ENCODE measurements around the gene PWP2. TPM values are rescaled to one million over a fixed set of nuclear protein-coding genes. Genes with fewer than 3 reads are reported as not detected.
"Not testable (repeated sequence)": the region's sequence is repeated elsewhere in the genome, so short reads cannot be mapped to it uniquely, and the experiment has no call there.

Gene PWP2
- total and polyA plus RNA-seq, 2 donors (not counting 3 experiments of a cell fraction or from before 2014, with no cell fraction given): 5.1 to 31.8 TPM

DNA sequence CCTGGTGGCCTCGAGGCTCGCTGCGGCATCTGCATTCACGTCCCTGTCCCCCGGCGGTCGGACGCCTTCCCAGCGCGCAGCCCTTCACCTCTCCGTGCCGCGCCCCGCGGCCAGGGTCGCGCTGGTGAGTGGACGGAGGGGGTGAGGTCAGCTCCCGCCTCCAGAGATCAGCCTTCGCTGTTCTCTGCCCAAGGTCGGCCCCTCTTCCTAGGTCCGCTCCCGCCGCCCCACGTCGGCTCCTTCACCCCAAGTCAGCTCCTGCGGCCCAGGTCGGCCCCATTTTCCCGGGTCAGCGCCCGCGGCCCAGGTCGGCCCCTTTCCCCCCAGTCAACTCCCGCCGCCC, 26.5 kb downstream of the PWP2 start:
- BruUV-seq (replicated peaks): TSS peak; percentile 73
- DNase-seq (ENCODE audit: low read depth, low spot score); dilution Hi-C loops (cut with MboI; ENCODE audit: extremely low pct_ligation_motif_present, low sequenced_read_pairs); H3K4me2 ChIP-seq (ENCODE audit: insufficient read depth, low read length); H3K9me3 ChIP-seq (replicated peaks; ENCODE audit: control insufficient read depth, insufficient read depth, low read length); H3K4me1 ChIP-seq (ENCODE audit: control insufficient read depth, extremely low read depth, insufficient read depth, low read length); intact Hi-C loops (cut with micrococcal nuclease); H3K36me3 ChIP-seq (ENCODE audit: control insufficient read depth in 2 of 2, extremely low read depth in 1 of 2, insufficient read depth in 2 of 2, low read length in 2 of 2); H3K27me3 ChIP-seq (ENCODE audit: control insufficient read depth in 2 of 2, insufficient read depth in 2 of 2, low read length in 2 of 2); FAIRE-seq; H4K20me1 ChIP-seq (replicated peaks; ENCODE audit: control insufficient read depth, extremely low read depth, insufficient read depth, low read length); H3K79me2 ChIP-seq (ENCODE audit: control insufficient read depth, insufficient read depth, low read length); H3K27ac ChIP-seq (ENCODE audit: insufficient read depth, low read depth, low read length); H3K9me1 ChIP-seq (replicated peaks; ENCODE audit: control insufficient read depth, extremely low read depth, insufficient read depth, low read length); H2AFZ ChIP-seq (ENCODE audit: low read depth, low read length); H3K4me3 ChIP-seq (replicated peaks in 1 of 3; ENCODE audit: insufficient read depth in 1 of 3, low read depth in 1 of 3, low read length in 3 of 3); POLR2A ChIA-PET; H3K9ac ChIP-seq (replicated peaks; ENCODE audit: extremely low read depth, insufficient read depth, low read length); CTCF ChIA-PET: not testable (repeated sequence)

GRCh38 chr21:44134732-44135131, 27.5 kb downstream of the PWP2 start:
- intact Hi-C loops (cut with micrococcal nuclease); BruUV-seq (replicated peaks); H3K4me2 ChIP-seq (ENCODE audit: insufficient read depth, low read length); H3K9ac ChIP-seq (replicated peaks; ENCODE audit: extremely low read depth, insufficient read depth, low read length); CTCF ChIA-PET; H3K9me1 ChIP-seq (replicated peaks; ENCODE audit: control insufficient read depth, extremely low read depth, insufficient read depth, low read length); FAIRE-seq; H3K4me1 ChIP-seq (ENCODE audit: control insufficient read depth, extremely low read depth, insufficient read depth, low read length); H3K79me2 ChIP-seq (ENCODE audit: control insufficient read depth, insufficient read depth, low read length); H2AFZ ChIP-seq (ENCODE audit: low read depth, low read length); POLR2A ChIA-PET; dilution Hi-C loops (cut with MboI; ENCODE audit: extremely low pct_ligation_motif_present, low sequenced_read_pairs); H3K27me3 ChIP-seq (ENCODE audit: control insufficient read depth in 2 of 2, insufficient read depth in 2 of 2, low read length in 2 of 2); H3K36me3 ChIP-seq (ENCODE audit: control insufficient read depth in 2 of 2, extremely low read depth in 1 of 2, insufficient read depth in 2 of 2, low read length in 2 of 2); H4K20me1 ChIP-seq (replicated peaks; ENCODE audit: control insufficient read depth, extremely low read depth, insufficient read depth, low read length); H3K4me3 ChIP-seq (replicated peaks in 1 of 3; ENCODE audit: insufficient read depth in 1 of 3, low read depth in 1 of 3, low read length in 3 of 3); DNase-seq (ENCODE audit: low read depth, low spot score); H3K9me3 ChIP-seq (replicated peaks; ENCODE audit: control insufficient read depth, insufficient read depth, low read length); H3K27ac ChIP-seq (ENCODE audit: insufficient read depth, low read depth, low read length): not testable (repeated sequence)

- DNase-seq (ENCODE audit: low read depth, low spot score); H3K27me3 ChIP-seq (ENCODE audit: control insufficient read depth in 2 of 2, insufficient read depth in 2 of 2, low read length in 2 of 2); H3K4me3 ChIP-seq (replicated peaks in 1 of 3; ENCODE audit: insufficient read depth in 1 of 3, low read depth in 1 of 3, low read length in 3 of 3); H3K4me2 ChIP-seq (ENCODE audit: insufficient read depth, low read length); H3K27ac ChIP-seq (ENCODE audit: insufficient read depth, low read depth, low read length); BruUV-seq (replicated peaks); H2AFZ ChIP-seq (ENCODE audit: low read depth, low read length); intact Hi-C loops (cut with micrococcal nuclease); dilution Hi-C loops (cut with MboI; ENCODE audit: extremely low pct_ligation_motif_present, low sequenced_read_pairs); POLR2A ChIA-PET; H3K9me3 ChIP-seq (replicated peaks; ENCODE audit: control insufficient read depth, insufficient read depth, low read length); H3K36me3 ChIP-seq (ENCODE audit: control insufficient read depth in 2 of 2, extremely low read depth in 1 of 2, insufficient read depth in 2 of 2, low read length in 2 of 2); H3K9ac ChIP-seq (replicated peaks; ENCODE audit: extremely low read depth, insufficient read depth, low read length); H3K4me1 ChIP-seq (ENCODE audit: control insufficient read depth, extremely low read depth, insufficient read depth, low read length); H4K20me1 ChIP-seq (replicated peaks; ENCODE audit: control insufficient read depth, extremely low read depth, insufficient read depth, low read length); H3K79me2 ChIP-seq (ENCODE audit: control insufficient read depth, insufficient read depth, low read length); H3K9me1 ChIP-seq (replicated peaks; ENCODE audit: control insufficient read depth, extremely low read depth, insufficient read depth, low read length); CTCF ChIA-PET: not testable (repeated sequence)
- FAIRE-seq: peak; percentile 91
Observed at GRCh38 chr21:44138039-44138438, 30.8 kb downstream of the PWP2 start.

- H3K79me2 ChIP-seq (ENCODE audit: control insufficient read depth, insufficient read depth, low read length); H3K4me2 ChIP-seq (ENCODE audit: insufficient read depth, low read length); H4K20me1 ChIP-seq (replicated peaks; ENCODE audit: control insufficient read depth, extremely low read depth, insufficient read depth, low read length); H3K9ac ChIP-seq (replicated peaks; ENCODE audit: extremely low read depth, insufficient read depth, low read length); DNase-seq (ENCODE audit: low read depth, low spot score); H3K4me3 ChIP-seq (replicated peaks in 1 of 3; ENCODE audit: insufficient read depth in 1 of 3, low read depth in 1 of 3, low read length in 3 of 3); H3K36me3 ChIP-seq (ENCODE audit: control insufficient read depth in 2 of 2, extremely low read depth in 1 of 2, insufficient read depth in 2 of 2, low read length in 2 of 2); H3K9me3 ChIP-seq (replicated peaks; ENCODE audit: control insufficient read depth, insufficient read depth, low read length); intact Hi-C loops (cut with micrococcal nuclease); H3K4me1 ChIP-seq (ENCODE audit: control insufficient read depth, extremely low read depth, insufficient read depth, low read length); H3K27me3 ChIP-seq (ENCODE audit: control insufficient read depth in 2 of 2, insufficient read depth in 2 of 2, low read length in 2 of 2); H2AFZ ChIP-seq (ENCODE audit: low read depth, low read length); CTCF ChIA-PET; POLR2A ChIA-PET; dilution Hi-C loops (cut with MboI; ENCODE audit: extremely low pct_ligation_motif_present, low sequenced_read_pairs); H3K9me1 ChIP-seq (replicated peaks; ENCODE audit: control insufficient read depth, extremely low read depth, insufficient read depth, low read length): not testable (repeated sequence)
- TSS peak; percentile 58 for BruUV-seq (replicated peaks)
- peak; percentile 99 for FAIRE-seq
- H3K27ac ChIP-seq (ENCODE audit: insufficient read depth, low read depth, low read length): peak overlapping the region; percentile 82
Observed at GRCh38 chr21:44139787-44140551, 32.8 kb downstream of the PWP2 start.

Data from endothelial cell of umbilical vein (primary cell).